A673 (cell line): ENCODE data around the gene CSNK1D. TPM values are rescaled to one million over a fixed set of nuclear protein-coding genes. Genes with fewer than 3 reads are reported as not detected.

Experiments used
- BruUV-seq: library from RNA; stranded (reverse); fragments of 400-500 nt; replicated peaks from 2 replicates; lab custom pipeline; 2021; lab: Mats Ljungman, UMichigan
- CTCF ChIA-PET: fragments of 300-600 bp; sonication (Branson Sonifier 250); formaldehyde crosslinking; loops from one replicate; lab custom pipeline; 2022; ENCODE audit warnings: antibody characterized with exemption; lab: Charles Lee
- POLR2A ChIA-PET: fragments of 300-600 bp; sonication (Branson Sonifier 250); formaldehyde crosslinking; loops from one replicate; lab custom pipeline; 2022; ENCODE audit warnings: antibody characterized with exemption; ENCODE audit not compliant: low non-redundant PET; lab: Charles Lee
- DNase-seq: peaks from one replicate; pipeline ENCODE4 v3.0.0-alpha.2; 2015; ENCODE audit warnings: low spot score
- H3K27ac ChIP-seq: fragments of 200-600 bp; sonication (generic); 2 replicates; pipeline ENCODE4 v1.5.1; 2016; ENCODE audit warnings: mixed run types, low read depth, mild to moderate bottlenecking, mixed read lengths, antibody characterized with exemption, low read length; ENCODE audit not compliant: poor library complexity, severe bottlenecking
- H3K27me3 ChIP-seq: fragments of 200-600 bp; sonication (generic); replicated peaks from 2 replicates; pipeline ENCODE4 v1.6.1; 2017; ENCODE audit warnings: mixed run types, low read depth, mild to moderate bottlenecking, mixed read lengths, antibody characterized with exemption, low read length; ENCODE audit not compliant: insufficient read depth, poor library complexity
- H3K36me3 ChIP-seq: fragments of 200-600 bp; sonication (generic); 2 replicates; pipeline ENCODE4 v1.6.1; 2016; ENCODE audit warnings: mixed run types, mild to moderate bottlenecking, mixed read lengths, antibody characterized with exemption, low read length; ENCODE audit not compliant: insufficient read depth, poor library complexity, severe bottlenecking
- H3K4me1 ChIP-seq: fragments of 200-600 bp; sonication (generic); 2 replicates; pipeline ENCODE4 v1.6.1; 2017; ENCODE audit warnings: mixed run types, mild to moderate bottlenecking, mixed read lengths, antibody characterized with exemption, low read length; ENCODE audit not compliant: insufficient read depth, poor library complexity, severe bottlenecking
- H3K4me3 ChIP-seq: fragments of 200-600 bp; sonication (generic); 2 replicates; pipeline ENCODE4 v1.5.1; 2016; ENCODE audit warnings: low read depth, mixed run types, mild to moderate bottlenecking, mixed read lengths, low read length; ENCODE audit not compliant: poor library complexity, severe bottlenecking
- H3K9me3 ChIP-seq: fragments of 200-600 bp; sonication (generic); 2 replicates; pipeline ENCODE4 v1.6.1; 2016; ENCODE audit warnings: mixed run types, low read depth, mild to moderate bottlenecking, mixed read lengths, antibody characterized with exemption, low read length; ENCODE audit not compliant: poor library complexity, severe bottlenecking
- EZH2 ChIP-seq: fragments of 200-600 bp; sonication (generic); IDR thresholded peaks from 2 replicates; pipeline ENCODE4 v1.6.1; 2017; ENCODE audit warnings: borderline replicate concordance, low read depth, mild to moderate bottlenecking, mixed read lengths, antibody characterized with exemption, low read length; ENCODE audit not compliant: poor library complexity, severe bottlenecking
- intact Hi-C: fragments of 100-400 bp; cut with micrococcal nuclease; formaldehyde crosslinking; loops from one replicate; pipeline ENCODE4 v1.10.0; 2022; ENCODE audit not compliant: unreplicated experiment
- total RNA-seq: library from RNA; stranded (reverse); gene quantifications from 2 replicates; pipeline ENCODE4 v1.2.3, GENCODE V29; 2021
- TF ChIP-seq, protein P1 (sequence below): fragments of 300-800, 200-600 bp; sonication (generic); conservative IDR thresholded peaks from 2 replicates; pipeline ENCODE4 v1.5.1; 2017; ENCODE audit warnings: low read depth, mild to moderate bottlenecking, antibody characterized with exemption, low read length, moderate library complexity, mixed read lengths

Gene CSNK1D
- total RNA-seq, 1 experiment from 2014 or later: 150 TPM

DNA sequence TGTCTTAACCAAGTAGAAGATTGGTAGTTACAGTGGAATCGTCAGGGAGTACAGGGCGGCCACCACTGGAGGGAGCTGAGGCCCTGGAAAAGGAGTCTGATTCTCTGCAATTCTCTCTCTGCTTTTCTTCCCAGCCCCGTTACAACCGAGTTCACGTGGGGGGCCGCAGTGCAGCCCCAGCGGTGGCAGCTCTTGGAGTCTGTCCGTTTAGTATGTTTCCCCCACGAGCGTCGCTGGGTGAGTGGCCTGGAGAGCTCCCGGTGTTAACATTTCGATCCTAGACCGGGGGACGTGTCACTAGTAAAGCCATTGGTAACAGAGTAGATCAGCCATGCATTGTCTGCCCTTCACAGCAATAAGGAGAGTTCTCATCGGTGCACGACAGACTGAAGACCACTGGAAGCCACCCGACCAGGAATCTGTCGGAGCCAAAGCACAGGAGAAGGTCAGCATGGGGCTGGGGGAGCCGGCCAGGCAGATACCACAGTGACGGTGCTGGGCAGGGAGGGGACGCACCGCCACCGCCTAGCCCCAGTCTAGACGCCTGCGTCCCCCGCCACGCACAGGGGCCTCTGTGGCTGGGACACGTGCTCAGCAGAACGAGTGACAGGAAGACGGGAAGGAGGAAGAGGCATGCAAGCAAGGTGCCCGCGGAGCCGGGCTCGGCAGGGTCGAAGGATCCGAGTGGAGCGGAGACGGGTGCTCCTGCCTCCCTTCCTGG, 28.9 kb downstream of the CSNK1D start:
- ChIA-PET CTCF (no interaction called here), POLR2A (no interaction called here)
- H3K4me3 ChIP-seq: no peak overlapping the region
- peak overlapping the region; percentile 45 for H3K27ac ChIP-seq
- TF ChIP-seq, protein P1, sequence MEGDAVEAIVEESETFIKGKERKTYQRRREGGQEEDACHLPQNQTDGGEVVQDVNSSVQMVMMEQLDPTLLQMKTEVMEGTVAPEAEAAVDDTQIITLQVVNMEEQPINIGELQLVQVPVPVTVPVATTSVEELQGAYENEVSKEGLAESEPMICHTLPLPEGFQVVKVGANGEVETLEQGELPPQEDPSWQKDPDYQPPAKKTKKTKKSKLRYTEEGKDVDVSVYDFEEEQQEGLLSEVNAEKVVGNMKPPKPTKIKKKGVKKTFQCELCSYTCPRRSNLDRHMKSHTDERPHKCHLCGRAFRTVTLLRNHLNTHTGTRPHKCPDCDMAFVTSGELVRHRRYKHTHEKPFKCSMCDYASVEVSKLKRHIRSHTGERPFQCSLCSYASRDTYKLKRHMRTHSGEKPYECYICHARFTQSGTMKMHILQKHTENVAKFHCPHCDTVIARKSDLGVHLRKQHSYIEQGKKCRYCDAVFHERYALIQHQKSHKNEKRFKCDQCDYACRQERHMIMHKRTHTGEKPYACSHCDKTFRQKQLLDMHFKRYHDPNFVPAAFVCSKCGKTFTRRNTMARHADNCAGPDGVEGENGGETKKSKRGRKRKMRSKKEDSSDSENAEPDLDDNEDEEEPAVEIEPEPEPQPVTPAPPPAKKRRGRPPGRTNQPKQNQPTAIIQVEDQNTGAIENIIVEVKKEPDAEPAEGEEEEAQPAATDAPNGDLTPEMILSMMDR: peak; percentile 78
- no peak for TF ChIP-seq EZH2
- DNase-seq: peak; percentile 79
- intact Hi-C loops: loop anchor here (2.0 to 10.0 kb wide), 2 partner anchors 76 to 170 kb away; partner anchors contain the start of genes HEXD and OGFOD3
- BruUV-seq: no TSS peak
- no peaks in the 10 kb centered on the region for H3K27me3 ChIP-seq
- no peaks in the 10 kb centered on the region for H3K9me3 ChIP-seq
- H3K4me1 ChIP-seq: peaks cover 72% of the 10 kb centered on the region
- peaks cover 73% of the 10 kb centered on the region for H3K36me3 ChIP-seq

GRCh38 chr17:82243648-82244412, 29.7 kb downstream of the CSNK1D start:
- H3K36me3 ChIP-seq: peaks cover 66% of the 10 kb centered on the region
- no peaks in the 10 kb centered on the region for H3K9me3 ChIP-seq
- no peak overlapping the region for H3K4me3 ChIP-seq
- no peak overlapping the region for H3K27ac ChIP-seq
- no peaks in the 10 kb centered on the region for H3K27me3 ChIP-seq
- no peak for DNase-seq
- TSS peak; percentile 35 for BruUV-seq
- POLR2A ChIA-PET: no interaction called here
- intact Hi-C loops: loop anchor here (2.0 to 10.0 kb wide), 2 partner anchors 77 to 171 kb away; partner anchors contain the start of genes HEXD and OGFOD3
- peaks cover 64% of the 10 kb centered on the region for H3K4me1 ChIP-seq
- CTCF ChIA-PET: no interaction called here
- TF ChIP-seq, protein P1: no peak
- TF ChIP-seq EZH2: no peak

GRCh38 chr17:82242977-82243647, 30.4 kb downstream of the CSNK1D start:
- intact Hi-C loops: loop anchor here (10.0 kb wide), 1 partner anchor 172 kb away; the partner anchor contains the start of genes HEXD and OGFOD3
- ChIA-PET POLR2A (interaction anchor here (0.6 kb wide), 1 partner anchor 1233 kb away, joined by 3 read pairs; no protein-coding TSS in a partner anchor), CTCF (interaction anchor here (1.0 kb wide), 1 partner anchor 172 kb away, joined by 3 read pairs; no protein-coding TSS in a partner anchor)
- Histone ChIP-seq H3K27ac (peak overlapping the region; percentile 39), H3K4me1 (peaks cover 64% of the 10 kb centered on the region), H3K4me3 (no peak overlapping the region), H3K27me3 (no peaks in the 10 kb centered on the region), H3K36me3 (peaks cover 59% of the 10 kb centered on the region), H3K9me3 (no peaks in the 10 kb centered on the region)
- peak; percentile 76 for DNase-seq
- TF ChIP-seq, protein P1: no peak
- TF ChIP-seq EZH2: no peak
- no TSS peak for BruUV-seq
